K562 (cell line): ENCODE results near the gene SNRPB. TPM values are rescaled to one million over a fixed set of nuclear protein-coding genes. Genes with fewer than 3 reads are reported as not detected.
A peak's percentile ranks its signal among the peaks of the same experiment; 100 is the strongest.

ENCODE experiments used
- ATAC-seq: fragments of 200-7000 bp; cut with Tn5 transposase; 3 replicates; pipeline ENCODE4 v1.9.1; 2020; ENCODE audit warnings: moderate library complexity
- BruUV-seq: library from RNA; stranded (reverse); fragments of 400-500 nt; replicated peaks from 2 replicates; lab custom pipeline; 2021; lab: Mats Ljungman, UMichigan
- CTCF ChIA-PET: fragments of 300-600 bp; formaldehyde crosslinking; extraction: SDS; loops from one replicate; lab custom pipeline; 2021; ENCODE audit warnings: low intra/inter-chr PET ratio; lab: Yijun Ruan, JAX
- POLR2A ChIA-PET: fragments of 300-600, 350-650 bp; sonication (Branson Sonifier 250); formaldehyde crosslinking; extraction: SDS; loops from one replicate; lab custom pipeline; 2021; ENCODE audit warnings: antibody characterized with exemption, inconsistent platforms; lab: Yijun Ruan, JAX
- DNase-seq, 4 experiments: peaks; one replicate each; pipeline versions ENCODE4 v3.0.0 to v3.0.0-alpha.2; 2011 to 2018; ENCODE audit warnings: low spot score in 3 of 4, mixed read lengths in 3 of 4; ENCODE audit errors: extremely low read depth in 1 of 4
- FAIRE-seq: peaks from 2 replicates; lab custom pipeline; 2011; peaks lifted over from hg19 to GRCh38; lab: Jason Lieb, UNC
- H2AFZ ChIP-seq: 2 replicates; pipeline ENCODE4 v1.6.0; 2011; ENCODE audit warnings: low read depth, low read length, control low read depth, inconsistent platforms
- H3K27ac ChIP-seq: fragments of 200-600 bp; 3 replicates; pipeline ENCODE4 v1.8.0; 2011; ENCODE audit warnings: low read depth, mild to moderate bottlenecking, control low read depth, inconsistent platforms, low read length, moderate library complexity, mixed read lengths; ENCODE audit errors: extremely low read depth
- H3K27me3 ChIP-seq, 2 experiments: fragments of 300-600 bp in 1 of 2; 2 replicates in 1 of 2; 3 replicates in 1 of 2; pipeline versions ENCODE4 v1.6.0 to v1.8.0; 2011; ENCODE audit warnings: inconsistent platforms in 2 of 2, low read length in 2 of 2, mild to moderate bottlenecking in 1 of 2, mixed read lengths in 1 of 2, moderate library complexity in 1 of 2; ENCODE audit not compliant: control insufficient read depth in 2 of 2, insufficient read depth in 2 of 2
- H3K36me3 ChIP-seq: fragments of 300-600 bp; 3 replicates; pipeline ENCODE4 v1.8.0; 2011; ENCODE audit warnings: mild to moderate bottlenecking, low read length, inconsistent platforms; ENCODE audit not compliant: control insufficient read depth, insufficient read depth
- H3K4me1 ChIP-seq, 2 experiments: fragments of 200-600 bp in 1 of 2; replicated peaks in 1 of 2; 2 replicates in 1 of 2; 3 replicates in 1 of 2; pipeline versions ENCODE4 v1.5.1 to v1.8.0; 2011; ENCODE audit warnings: inconsistent platforms in 2 of 2, low read length in 2 of 2, mild to moderate bottlenecking in 1 of 2, mixed read lengths in 1 of 2, moderate library complexity in 1 of 2; ENCODE audit not compliant: control insufficient read depth in 2 of 2, insufficient read depth in 2 of 2
- H3K4me2 ChIP-seq: 2 replicates; pipeline ENCODE4 v1.6.1; 2011; ENCODE audit warnings: low read length, control low read depth, inconsistent platforms, mixed read lengths; ENCODE audit not compliant: insufficient read depth
- H3K4me3 ChIP-seq: fragments of 200-600 bp; sonication (generic), shearing (Covaris generic); 2 replicates; pipeline ENCODE4 v1.5.1; 2016; ENCODE audit warnings: control low read depth, inconsistent platforms
- H3K79me2 ChIP-seq: fragments of 200-600 bp; 3 replicates; pipeline ENCODE4 v1.8.0; 2011; ENCODE audit warnings: low read length, inconsistent platforms; ENCODE audit not compliant: control insufficient read depth, insufficient read depth
- H3K9ac ChIP-seq, 2 experiments: 2 replicates each; pipeline versions ENCODE4 v1.6.0 to v1.6.1; 2011; ENCODE audit warnings: low read depth in 2 of 2, low read length in 2 of 2, control low read depth in 1 of 2, inconsistent platforms in 1 of 2, mild to moderate bottlenecking in 1 of 2, mixed read lengths in 1 of 2; ENCODE audit not compliant: insufficient read depth in 1 of 2
- H3K9me1 ChIP-seq: one replicate; pipeline ENCODE4 v1.6.0; 2011; ENCODE audit warnings: inconsistent platforms, mild to moderate bottlenecking, low read length, moderate library complexity; ENCODE audit not compliant: control insufficient read depth, insufficient read depth
- H3K9me3 ChIP-seq: replicated peaks from 2 replicates; pipeline ENCODE4 v1.5.1; 2011; ENCODE audit warnings: low read depth, low read length, inconsistent platforms; ENCODE audit not compliant: control insufficient read depth, insufficient read depth
- H4K20me1 ChIP-seq: replicated peaks from 2 replicates; pipeline ENCODE4 v1.6.1; 2011; ENCODE audit warnings: low read length, inconsistent platforms, mixed read lengths; ENCODE audit not compliant: control insufficient read depth, insufficient read depth
- BDP1 ChIP-seq: IDR thresholded peaks from 3 replicates; pipeline ENCODE4 v1.6.1; 2011; ENCODE audit not compliant: insufficient read length, insufficient read depth
- CHCHD3 ChIP-seq: fragments of 250-450 bp; sonication (Bioruptor Pico); IDR thresholded peaks from 2 replicates; pipeline ENCODE4 v2.1.2; 2022; ENCODE audit warnings: mild to moderate bottlenecking
- CREBBP ChIP-seq: IDR thresholded peaks from one replicate; pipeline ENCODE4 v1.6.1; 2012; ENCODE audit warnings: low read depth, mild to moderate bottlenecking, control low read depth, inconsistent platforms, low read length
- DMBX1 ChIP-seq: fragments of 250-450 bp; sonication (Bioruptor Pico); IDR thresholded peaks from 2 replicates; pipeline ENCODE4 v1.8.0; 2022; ENCODE audit warnings: inconsistent platforms, mild to moderate bottlenecking, moderate library complexity, borderline replicate concordance
- NFRKB ChIP-seq: fragments of 450-650 bp; IDR thresholded peaks from 2 replicates; pipeline ENCODE4 v1.6.1; 2016; ENCODE audit warnings: low read depth
- PTTG1 ChIP-seq: fragments of 450-650 bp; IDR thresholded peaks from 2 replicates; pipeline ENCODE4 v1.6.1; 2016; ENCODE audit warnings: low read depth, mild to moderate bottlenecking, missing genetic modification characterization, missing compliant biosample characterization
- SAFB2 ChIP-seq: fragments of 200-400 bp; formaldehyde crosslinking; IDR thresholded peaks from 2 replicates; pipeline ENCODE4 v1.6.1; 2018; ENCODE audit warnings: borderline replicate concordance, low read length, low read depth, moderate library complexity; ENCODE audit not compliant: severe bottlenecking
- ZNF146 ChIP-seq: IDR thresholded peaks from one replicate; pipeline ENCODE4 v1.6.1; 2018; ENCODE audit warnings: missing compliant biosample characterization; ENCODE audit not compliant: unreplicated experiment
- ZNF41 ChIP-seq: fragments of 250-450 bp; sonication (Bioruptor Pico); conservative IDR thresholded peaks from 2 replicates; pipeline ENCODE4 v1.4.0; 2020; ENCODE audit warnings: mild to moderate bottlenecking
- ZNF609 ChIP-seq: sonication (generic); formaldehyde crosslinking; IDR thresholded peaks from 2 replicates; pipeline ENCODE4 v1.8.1; 2023; ENCODE audit warnings: missing genetic modification reagents, mild to moderate bottlenecking, borderline replicate concordance
- ZNF76 ChIP-seq: fragments of 250-450 bp; sonication (Bioruptor Pico); IDR thresholded peaks from 2 replicates; pipeline ENCODE4 v1.4.0; 2020; ENCODE audit warnings: mild to moderate bottlenecking, moderate library complexity, borderline replicate concordance
- WGBS: fragments of 100-300 bp; shearing (Covaris generic); methylation state at CpG from one replicate; pipeline ENCODE4 v1.1.6; 2016; ENCODE audit warnings: low coverage, mixed read lengths; ENCODE audit not compliant: insufficient coverage; ENCODE audit errors: missing lambda C conversion rate; 5-methylcytosine and 5-hydroxymethylcytosine counted together
- in situ Hi-C: fragments of 300-500 bp; cut with MboI; formaldehyde crosslinking; loops from 4 replicates; pipeline ENCODE4 v1.15.0; 2018; ENCODE audit warnings: inconsistent platforms, mixed read lengths
- intact Hi-C: fragments of 100-400 bp; cut with micrococcal nuclease; formaldehyde crosslinking; loops from 2 replicates; pipeline ENCODE4 v1.14.2; 2022
- polyA plus RNA-seq, 8 experiments: library from polyadenylated mRNA; depleted of rRNA in 4 of 8; stranded (reverse) in 5 of 8; unstranded in 3 of 8; fragments of >200 nt; fragmentation: Nextera tagmentation in 2 of 8; fragmentation: Illumina TruSeq in 1 of 8; extraction: Ambion mirVana in 2 of 8; extraction: Trizol in 1 of 8; gene quantifications; 2 replicates each; pipeline versions ENCODE4 v1.2.1 to v1.2.3, GENCODE V29; 2011 to 2014; ENCODE audit warnings: inconsistent platforms in 1 of 8, missing spikeins in 1 of 8
- total RNA-seq, 7 experiments: library from RNA; depleted of rRNA in 6 of 7; stranded (reverse); fragments of >200 nt in 6 of 7; fragmentation: Illumina TruSeq in 2 of 7; extraction: Trizol in 2 of 7; gene quantifications; 2 replicates each; pipeline versions ENCODE4 v1.2.1 to v1.2.3, GENCODE V29; 2011 to 2021; ENCODE audit warnings: low replicate concordance in 1 of 7
- TF ChIP-seq, protein P1 (sequence below): fragments of 250-450 bp; sonication (Bioruptor Pico); IDR thresholded peaks from 2 replicates; pipeline ENCODE4 v1.4.0; 2020; ENCODE audit warnings: mild to moderate bottlenecking, moderate library complexity
- TF ChIP-seq, protein P2 (sequence below): fragments of 450-650 bp; formaldehyde crosslinking; IDR thresholded peaks from 2 replicates; pipeline ENCODE4 v1.4.0; 2020; ENCODE audit warnings: mild to moderate bottlenecking, moderate library complexity

Gene SNRPB
- total and polyA plus RNA-seq, 9 of the 15 experiments (the other 6 are each of a cell fraction or from before 2014, with no cell fraction given), result 13.1 to 615 (median 266) TPM

DNA sequence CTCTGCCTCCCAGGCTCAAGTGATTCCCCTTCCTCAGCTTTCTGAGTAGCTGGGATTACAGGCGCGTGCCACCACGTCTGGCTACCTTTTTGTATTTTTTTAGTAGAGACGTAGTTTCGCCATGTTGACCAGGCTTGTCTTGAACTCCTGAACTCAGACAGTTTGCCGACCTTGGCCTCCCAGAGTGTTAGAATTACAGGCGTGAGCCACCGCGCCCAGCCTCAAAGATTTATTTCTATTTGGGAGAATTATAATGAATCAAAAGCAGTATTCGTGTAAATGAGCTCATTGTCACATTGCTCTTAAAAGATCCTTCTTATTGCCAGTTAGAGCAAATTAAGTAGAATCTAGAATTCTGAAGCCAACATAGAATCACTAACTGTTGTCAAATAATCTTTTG, 47.5 kb upstream of the SNRPB start:
- FAIRE-seq, result no peak
- Histone ChIP-seq H3K4me3 (no peak overlapping the region), H3K27ac (no peak overlapping the region), H2AFZ (peak overlapping the region; percentile 89), H3K79me2 (no peaks in the 10 kb centered on the region), H3K9me1 (no peaks in the 10 kb centered on the region), H3K4me1 (peaks cover 0 to 17% of the 10 kb centered on the region in 2 experiments; a peak in 3 of 5 replicates), H3K9me3 (no peaks in the 10 kb centered on the region), H3K4me2 (no peak overlapping the region), H4K20me1 (no peaks in the 10 kb centered on the region), H3K27me3 (no peaks in the 10 kb centered on the region), H3K36me3 (no peaks in the 10 kb centered on the region), H3K9ac (no peak overlapping the region)
- POLR2A ChIA-PET, result interaction anchor here (0.9 kb wide), 1 partner anchor 28 kb away, joined by 3 read pairs; no protein-coding TSS in a partner anchor
- WGBS, result 86% methylated on average over 10 of the region's 10 CpGs
- no TSS peak for BruUV-seq
- intact Hi-C loops, result no loop called here
- CTCF ChIA-PET, result no interaction called here
- ATAC-seq, result no peak
- in situ Hi-C loops, result no loop called here
- no peak for DNase-seq
- TF ChIP-seq PTTG1 (tag), result no peak
- no peak for TF ChIP-seq ZNF76 (CRISPR knock-in tag)
- no peak for TF ChIP-seq CREBBP
- TF ChIP-seq ZNF609 (CRISPR knock-in tag), result no peak
- TF ChIP-seq, protein P1, sequence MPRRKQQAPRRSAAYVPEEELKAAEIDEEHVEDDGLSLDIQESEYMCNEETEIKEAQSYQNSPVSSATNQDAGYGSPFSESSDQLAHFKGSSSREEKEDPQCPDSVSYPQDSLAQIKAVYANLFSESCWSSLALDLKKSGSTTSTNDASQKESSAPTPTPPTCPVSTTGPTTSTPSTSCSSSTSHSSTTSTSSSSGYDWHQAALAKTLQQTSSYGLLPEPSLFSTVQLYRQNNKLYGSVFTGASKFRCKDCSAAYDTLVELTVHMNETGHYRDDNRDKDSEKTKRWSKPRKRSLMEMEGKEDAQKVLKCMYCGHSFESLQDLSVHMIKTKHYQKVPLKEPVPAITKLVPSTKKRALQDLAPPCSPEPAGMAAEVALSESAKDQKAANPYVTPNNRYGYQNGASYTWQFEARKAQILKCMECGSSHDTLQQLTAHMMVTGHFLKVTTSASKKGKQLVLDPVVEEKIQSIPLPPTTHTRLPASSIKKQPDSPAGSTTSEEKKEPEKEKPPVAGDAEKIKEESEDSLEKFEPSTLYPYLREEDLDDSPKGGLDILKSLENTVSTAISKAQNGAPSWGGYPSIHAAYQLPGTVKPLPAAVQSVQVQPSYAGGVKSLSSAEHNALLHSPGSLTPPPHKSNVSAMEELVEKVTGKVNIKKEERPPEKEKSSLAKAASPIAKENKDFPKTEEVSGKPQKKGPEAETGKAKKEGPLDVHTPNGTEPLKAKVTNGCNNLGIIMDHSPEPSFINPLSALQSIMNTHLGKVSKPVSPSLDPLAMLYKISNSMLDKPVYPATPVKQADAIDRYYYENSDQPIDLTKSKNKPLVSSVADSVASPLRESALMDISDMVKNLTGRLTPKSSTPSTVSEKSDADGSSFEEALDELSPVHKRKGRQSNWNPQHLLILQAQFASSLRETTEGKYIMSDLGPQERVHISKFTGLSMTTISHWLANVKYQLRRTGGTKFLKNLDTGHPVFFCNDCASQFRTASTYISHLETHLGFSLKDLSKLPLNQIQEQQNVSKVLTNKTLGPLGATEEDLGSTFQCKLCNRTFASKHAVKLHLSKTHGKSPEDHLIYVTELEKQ, result no peak
- TF ChIP-seq CHCHD3 (CRISPR knock-in tag), result no peak
- TF ChIP-seq BDP1, result no peak
- no peak for TF ChIP-seq DMBX1 (CRISPR knock-in tag)
- no peak for TF ChIP-seq SAFB2
- TF ChIP-seq ZNF146 (CRISPR knock-in tag), result no peak
- TF ChIP-seq NFRKB, result no peak
- TF ChIP-seq, protein P2, sequence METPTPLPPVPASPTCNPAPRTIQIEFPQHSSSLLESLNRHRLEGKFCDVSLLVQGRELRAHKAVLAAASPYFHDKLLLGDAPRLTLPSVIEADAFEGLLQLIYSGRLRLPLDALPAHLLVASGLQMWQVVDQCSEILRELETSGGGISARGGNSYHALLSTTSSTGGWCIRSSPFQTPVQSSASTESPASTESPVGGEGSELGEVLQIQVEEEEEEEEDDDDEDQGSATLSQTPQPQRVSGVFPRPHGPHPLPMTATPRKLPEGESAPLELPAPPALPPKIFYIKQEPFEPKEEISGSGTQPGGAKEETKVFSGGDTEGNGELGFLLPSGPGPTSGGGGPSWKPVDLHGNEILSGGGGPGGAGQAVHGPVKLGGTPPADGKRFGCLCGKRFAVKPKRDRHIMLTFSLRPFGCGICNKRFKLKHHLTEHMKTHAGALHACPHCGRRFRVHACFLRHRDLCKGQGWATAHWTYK (CRISPR knock-in tag), result no peak
- TF ChIP-seq ZNF41, result no peak
